Epithelial cell of esophagus (primary cell): ENCODE data around the gene GPRC5C.

Source experiments
- DNase-seq: peaks from one replicate; pipeline ENCODE4 v3.0.0; 2010; ENCODE audit warnings: low read depth
- H3K4me3 ChIP-seq: 2 replicates; pipeline ENCODE4 v1.5.1; 2011; ENCODE audit warnings: mild to moderate bottlenecking, low read length, control low read depth
- TF ChIP-seq, protein P1 (sequence below): IDR thresholded peaks from 2 replicates; pipeline ENCODE4 v1.5.1; 2011; ENCODE audit warnings: low read depth, mild to moderate bottlenecking, low read length, control low read depth, inconsistent platforms; ENCODE audit not compliant: insufficient read depth; ENCODE audit errors: missing control alignments

The GPRC5C gene

DNA sequence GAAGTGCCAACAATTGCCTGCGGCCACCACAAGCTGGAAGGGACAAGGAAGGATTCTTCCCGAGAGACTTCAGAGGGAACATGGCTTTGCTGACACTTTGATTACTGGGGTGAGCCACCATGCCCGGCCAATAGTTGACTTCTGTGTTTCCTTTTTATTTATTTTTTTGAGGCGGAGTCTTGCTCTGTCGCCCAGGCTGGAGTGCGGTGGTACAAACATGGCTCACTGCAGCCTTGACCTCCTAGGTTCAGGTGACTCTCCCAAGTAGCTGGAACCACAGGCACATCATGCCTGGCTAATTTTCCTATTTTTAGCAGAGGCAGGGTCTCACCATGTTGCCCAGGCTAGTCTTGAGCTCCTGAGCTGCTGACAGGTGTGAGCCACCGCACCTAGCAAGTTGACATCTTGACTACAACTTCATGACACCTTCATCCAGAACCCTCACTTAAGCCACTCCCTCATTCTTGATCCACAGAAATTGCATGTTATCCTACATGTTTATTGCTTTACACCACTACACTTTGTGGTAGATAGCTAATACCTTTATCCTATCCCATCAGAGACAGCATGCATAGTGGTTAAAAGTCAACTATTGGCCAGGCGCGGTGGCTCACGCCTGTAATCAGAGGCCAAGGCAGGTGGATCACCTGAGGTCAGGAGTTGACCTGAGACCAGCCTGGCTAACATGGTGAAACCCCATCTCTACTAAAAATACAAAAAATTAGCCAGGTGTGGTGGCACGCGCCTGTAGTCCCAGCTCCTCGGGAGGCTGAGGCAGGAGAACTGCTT, 16.1 kb upstream of the GPRC5C start:
- H3K4me3 ChIP-seq: no peak overlapping the region
- no peak for DNase-seq
- TF ChIP-seq, protein P1, sequence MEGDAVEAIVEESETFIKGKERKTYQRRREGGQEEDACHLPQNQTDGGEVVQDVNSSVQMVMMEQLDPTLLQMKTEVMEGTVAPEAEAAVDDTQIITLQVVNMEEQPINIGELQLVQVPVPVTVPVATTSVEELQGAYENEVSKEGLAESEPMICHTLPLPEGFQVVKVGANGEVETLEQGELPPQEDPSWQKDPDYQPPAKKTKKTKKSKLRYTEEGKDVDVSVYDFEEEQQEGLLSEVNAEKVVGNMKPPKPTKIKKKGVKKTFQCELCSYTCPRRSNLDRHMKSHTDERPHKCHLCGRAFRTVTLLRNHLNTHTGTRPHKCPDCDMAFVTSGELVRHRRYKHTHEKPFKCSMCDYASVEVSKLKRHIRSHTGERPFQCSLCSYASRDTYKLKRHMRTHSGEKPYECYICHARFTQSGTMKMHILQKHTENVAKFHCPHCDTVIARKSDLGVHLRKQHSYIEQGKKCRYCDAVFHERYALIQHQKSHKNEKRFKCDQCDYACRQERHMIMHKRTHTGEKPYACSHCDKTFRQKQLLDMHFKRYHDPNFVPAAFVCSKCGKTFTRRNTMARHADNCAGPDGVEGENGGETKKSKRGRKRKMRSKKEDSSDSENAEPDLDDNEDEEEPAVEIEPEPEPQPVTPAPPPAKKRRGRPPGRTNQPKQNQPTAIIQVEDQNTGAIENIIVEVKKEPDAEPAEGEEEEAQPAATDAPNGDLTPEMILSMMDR: no peak

DNA sequence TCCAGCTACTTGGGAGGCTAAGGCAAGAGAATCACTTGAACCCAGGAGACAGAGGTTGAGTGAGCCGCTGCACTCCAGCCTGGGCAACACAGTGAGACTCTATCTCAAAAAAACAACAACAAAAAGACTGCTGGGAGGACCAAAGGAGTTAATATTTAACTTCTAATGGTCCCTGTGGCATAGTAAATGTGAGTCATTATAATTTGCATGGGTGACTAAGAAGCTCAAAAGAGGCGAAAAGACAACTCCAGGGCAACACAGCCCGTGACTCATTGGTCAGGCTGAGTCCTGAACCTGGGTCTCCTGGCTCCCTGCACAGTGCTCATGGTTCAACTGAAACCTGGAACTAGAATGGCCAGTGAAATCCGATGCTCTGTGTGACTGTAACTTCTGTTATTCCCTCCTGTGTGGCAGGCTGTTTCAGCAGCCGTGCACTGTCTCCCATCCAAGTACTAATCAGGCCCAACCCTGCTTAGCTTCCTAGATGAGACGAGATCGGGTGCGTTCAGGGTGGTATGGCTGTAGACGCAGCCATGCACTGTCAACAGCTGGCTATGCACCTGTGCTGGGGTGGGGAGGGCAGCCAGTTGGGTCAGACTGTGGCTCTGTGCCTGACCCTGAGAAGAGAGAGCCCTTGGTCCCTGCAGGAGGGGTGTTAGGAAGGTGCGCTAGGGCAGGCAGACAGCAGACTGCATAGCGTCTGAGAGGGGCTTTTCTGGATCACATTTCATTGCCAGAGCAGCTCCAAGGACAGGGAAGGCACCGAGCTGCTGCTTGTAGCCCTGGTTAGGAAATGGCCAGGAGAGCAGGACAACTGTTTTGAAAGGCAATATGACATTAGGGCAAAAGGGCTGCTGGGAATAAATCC, 14.5 kb upstream of the GPRC5C start:
- DNase-seq: peak; percentile 67
- TF ChIP-seq, protein P1: no peak
- no peak overlapping the region for H3K4me3 ChIP-seq

DNA sequence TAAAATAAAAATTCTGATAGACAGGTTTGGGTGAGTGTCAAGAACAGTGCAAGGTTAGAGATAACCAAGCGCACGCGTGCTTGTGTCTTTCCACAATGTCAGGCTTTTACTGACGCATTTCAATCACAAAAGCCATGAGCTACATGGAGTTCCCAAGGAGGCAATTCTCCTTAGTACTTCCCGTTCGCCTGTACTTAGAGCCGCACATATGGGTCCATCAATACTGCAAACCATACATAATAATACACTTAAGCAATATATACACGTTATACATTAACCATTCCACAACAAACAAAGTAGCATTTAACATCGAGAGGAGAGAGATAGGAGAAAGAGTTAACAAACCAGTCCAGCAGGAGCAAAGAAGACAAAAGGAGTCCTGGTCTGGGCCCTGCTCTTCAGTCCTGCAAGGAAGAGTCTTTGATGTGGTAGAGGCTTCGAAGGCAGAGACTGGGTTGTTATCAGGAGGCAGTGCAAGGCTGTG, 11.9 kb upstream of the GPRC5C start:
- no peak overlapping the region for H3K4me3 ChIP-seq
- no peak for DNase-seq
- TF ChIP-seq, protein P1: no peak

DNA sequence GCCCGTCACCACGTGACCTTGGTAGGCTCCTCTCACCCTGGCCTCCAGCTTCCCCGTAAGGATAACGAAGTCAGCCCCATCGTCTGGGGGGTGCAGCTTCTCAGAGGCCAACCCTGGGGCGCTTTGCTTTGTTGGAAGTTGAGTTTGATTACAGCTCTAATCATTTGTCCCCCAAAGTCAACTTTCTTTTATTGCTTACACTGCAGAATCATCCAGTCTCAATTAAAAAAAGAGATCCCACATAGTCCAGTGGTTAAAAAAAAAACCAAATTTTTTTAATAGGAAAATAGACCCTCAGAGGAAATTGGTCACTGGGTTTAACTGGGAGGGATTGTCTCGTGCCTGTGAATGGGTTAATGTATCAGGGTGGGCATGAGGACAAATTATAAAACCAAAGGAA, 7.8 kb upstream of the GPRC5C start:
- DNase-seq: no peak
- H3K4me3 ChIP-seq: no peak overlapping the region
- TF ChIP-seq, protein P1: no peak

DNA sequence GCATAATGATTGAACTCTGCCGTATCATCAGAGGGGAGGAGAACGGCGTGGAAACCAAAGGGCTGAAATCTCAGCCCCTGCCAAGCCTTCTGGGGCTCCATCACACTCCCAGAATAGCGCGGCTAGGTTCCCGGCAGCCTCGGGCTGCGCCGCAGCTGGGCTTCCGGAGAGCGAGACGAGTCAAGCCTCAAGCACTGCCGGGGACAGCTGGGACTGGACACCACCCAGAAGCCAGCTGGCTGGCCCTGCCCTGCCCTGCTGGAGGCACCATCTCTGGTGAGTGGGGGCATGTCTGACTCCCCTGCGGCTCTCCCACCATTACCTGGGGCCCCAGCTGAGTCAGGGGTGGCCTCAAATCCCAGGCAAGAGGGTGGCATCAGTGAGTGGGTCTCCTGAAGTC, 7.2 kb upstream of the GPRC5C start:
- TF ChIP-seq, protein P1: no peak
- H3K4me3 ChIP-seq: no peak overlapping the region
- no peak for DNase-seq

DNA sequence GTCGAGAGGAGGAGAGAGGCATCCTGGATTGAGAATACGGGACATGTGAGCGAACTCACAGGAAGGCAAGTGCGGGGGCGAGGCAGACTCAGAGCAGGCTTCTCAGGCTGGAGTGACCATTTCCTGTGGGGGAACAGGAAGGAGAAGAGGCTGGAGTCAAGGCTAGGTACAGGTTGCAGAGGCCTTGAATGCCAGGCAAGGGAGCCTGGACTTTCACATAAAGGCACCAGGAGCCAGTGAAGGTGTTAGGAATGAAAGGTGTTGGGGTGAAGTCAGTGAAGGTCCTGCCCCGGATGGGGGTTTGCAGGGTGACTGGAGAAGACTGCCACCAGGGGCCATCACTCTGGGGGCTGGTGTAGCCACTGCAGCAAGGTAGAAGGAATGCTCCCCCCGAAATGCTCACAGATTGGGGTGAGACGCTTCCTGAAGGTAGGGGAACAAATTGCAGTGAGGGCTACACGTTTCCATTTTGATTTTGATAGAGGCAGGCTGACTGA, 5.3 kb upstream of the GPRC5C start:
- TF ChIP-seq, protein P1: no peak
- no peak overlapping the region for H3K4me3 ChIP-seq
- DNase-seq: no peak
